UCSD-AML1 (cell line): ENCODE data around the gene ADAMTS3.
A peak's percentile ranks its signal among the peaks of the same experiment; 100 is the strongest.

Experiments
- DNase-seq: peaks from one replicate; lab custom pipeline; 2025; ENCODE audit not compliant: unreplicated experiment; lab: John Stamatoyannopoulos, UW

Gene ADAMTS3

DNA sequence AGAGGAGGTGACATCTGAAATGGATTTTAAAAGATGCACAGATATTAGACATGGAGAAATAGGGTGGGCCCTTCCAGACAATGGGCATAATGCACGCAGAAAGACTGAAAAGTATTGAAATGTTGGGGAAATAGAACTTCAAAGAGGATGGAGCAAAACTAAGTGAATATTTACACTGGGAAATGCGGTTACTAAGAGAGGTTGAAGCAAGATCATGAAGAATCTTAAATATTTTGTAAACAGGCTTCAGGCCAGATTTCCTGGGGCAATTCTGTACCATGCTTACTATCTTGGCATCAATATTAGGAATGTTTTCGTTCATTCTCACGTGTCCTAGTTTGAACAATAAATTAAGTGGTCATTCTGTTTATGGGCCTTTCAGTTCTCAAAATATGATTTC, 216.3 kb downstream of the ADAMTS3 start:
- no peak for DNase-seq

DNA sequence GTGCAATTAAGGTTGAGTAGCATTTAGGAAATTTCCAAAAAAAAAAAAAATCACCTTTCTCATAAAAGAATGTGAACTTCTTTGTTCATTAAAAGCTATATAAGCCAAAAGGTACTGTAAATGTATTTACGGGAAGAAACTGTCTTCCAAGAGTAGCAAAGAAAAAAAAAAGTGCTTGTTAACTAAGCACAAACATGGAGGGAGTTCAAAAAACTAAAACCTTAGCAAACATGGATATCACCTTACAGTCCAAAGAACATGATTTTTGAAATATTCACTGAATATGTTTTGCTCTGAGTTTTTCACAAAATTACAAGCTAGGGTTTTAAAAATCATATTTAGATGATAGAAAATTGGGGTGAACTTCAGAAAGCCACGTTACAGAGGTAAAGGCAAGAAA, 217.5 kb downstream of the ADAMTS3 start:
- DNase-seq = no peak

DNA sequence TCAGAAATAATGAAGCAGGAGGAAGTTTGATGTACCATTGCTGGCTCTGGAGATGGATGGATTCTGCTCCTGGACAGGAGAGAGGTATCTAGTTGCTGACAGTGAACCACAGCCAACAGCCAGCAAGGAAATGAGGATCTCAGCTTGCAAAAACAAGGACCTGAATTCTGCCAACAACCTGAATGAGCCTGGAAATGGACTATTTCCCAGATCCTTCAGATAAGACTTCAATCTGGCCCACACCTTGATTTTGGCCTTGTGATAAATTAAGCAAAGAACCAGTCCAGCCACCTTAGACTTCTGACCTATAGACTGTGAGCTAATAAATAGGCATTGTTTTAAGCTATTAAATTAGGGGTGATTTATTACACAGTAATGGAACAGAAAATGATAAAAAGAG, 220.3 kb downstream of the ADAMTS3 start:
- no peak for DNase-seq

DNA sequence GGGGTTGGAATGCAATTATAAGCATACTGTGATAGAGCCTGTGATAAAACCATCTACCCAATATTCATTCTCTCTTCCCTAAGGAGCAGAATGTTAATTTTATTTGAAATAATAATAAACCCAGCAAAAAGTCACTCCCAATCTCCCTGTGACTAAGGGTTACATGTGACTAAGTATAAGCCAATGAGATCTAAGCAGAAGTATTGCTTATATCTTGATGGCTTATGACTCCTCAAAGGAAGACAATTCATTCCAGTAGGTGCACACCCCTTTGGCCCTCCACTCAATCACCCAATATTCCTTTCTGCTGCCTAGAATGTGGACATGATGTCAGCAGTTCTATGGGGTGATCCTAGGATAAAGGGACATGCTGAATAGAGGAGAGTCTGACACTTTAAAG, 224.6 kb downstream of the ADAMTS3 start:
- DNase-seq = no peak

DNA sequence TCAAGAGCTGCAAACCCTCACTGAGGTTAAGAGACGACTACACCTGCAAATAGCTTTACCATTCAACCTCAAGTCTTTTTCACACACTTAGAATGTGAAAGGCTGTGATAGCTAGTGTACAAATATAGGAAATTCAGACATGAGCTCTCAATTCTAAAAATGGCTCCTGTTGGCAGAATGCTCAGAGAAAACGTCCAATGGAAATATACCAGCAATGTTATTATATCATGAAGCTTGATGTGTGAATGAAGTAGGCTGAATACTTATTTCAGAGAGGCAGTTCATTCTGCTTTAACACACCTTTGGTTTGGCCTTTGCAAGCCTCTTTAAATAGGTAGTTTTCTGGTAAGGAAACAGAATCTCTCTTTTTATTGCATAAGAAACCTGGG, 227.6 kb downstream of the ADAMTS3 start:
- no peak for DNase-seq

DNA sequence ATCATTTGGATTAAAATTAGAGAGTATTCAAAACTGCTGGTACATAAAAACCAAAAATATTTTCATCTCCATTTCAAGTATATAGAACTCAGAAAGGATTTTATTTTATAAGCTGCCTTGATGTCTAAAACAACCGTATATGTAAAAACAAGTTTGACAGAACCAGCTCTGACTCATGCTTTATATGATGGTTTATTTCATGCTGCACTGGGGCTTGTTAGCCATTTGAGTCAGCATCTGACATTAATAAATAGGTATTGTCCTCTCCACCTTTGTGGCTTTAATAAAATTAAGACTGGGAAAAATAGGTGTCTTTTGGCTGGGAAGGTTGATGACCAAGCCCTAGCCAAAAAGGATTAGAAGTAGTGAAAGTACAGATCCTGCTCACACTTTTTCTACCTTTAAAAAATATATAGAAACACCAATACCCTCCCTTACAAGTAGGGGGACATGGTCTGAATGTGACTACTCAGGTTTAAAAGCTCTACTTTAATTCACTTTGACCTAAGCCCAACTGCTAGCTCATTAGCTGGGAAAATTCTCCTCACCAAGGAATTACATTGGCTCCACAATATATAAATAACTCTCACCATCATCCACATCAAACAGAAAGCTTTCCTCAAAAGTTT, 228.1 kb downstream of the ADAMTS3 start:
- no peak for DNase-seq

DNA sequence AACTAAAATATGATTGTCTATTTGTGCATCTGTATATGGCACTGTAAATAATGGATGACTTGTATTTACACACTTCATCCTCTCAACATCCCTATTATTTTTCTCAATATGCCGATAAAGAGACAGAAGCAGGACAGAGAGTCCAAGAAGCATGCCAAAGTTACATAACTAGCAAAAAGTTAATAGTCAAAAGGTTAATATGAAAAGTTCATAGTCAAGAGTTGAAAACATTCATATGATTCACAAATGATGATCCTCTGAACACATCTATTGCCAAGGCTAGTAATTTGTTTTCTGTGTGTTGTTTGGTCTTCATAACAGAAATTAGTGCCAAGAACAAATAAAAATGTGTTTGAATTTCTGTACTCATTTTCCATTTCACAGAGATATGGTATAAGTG, 231.0 kb downstream of the ADAMTS3 start:
- no peak for DNase-seq

DNA sequence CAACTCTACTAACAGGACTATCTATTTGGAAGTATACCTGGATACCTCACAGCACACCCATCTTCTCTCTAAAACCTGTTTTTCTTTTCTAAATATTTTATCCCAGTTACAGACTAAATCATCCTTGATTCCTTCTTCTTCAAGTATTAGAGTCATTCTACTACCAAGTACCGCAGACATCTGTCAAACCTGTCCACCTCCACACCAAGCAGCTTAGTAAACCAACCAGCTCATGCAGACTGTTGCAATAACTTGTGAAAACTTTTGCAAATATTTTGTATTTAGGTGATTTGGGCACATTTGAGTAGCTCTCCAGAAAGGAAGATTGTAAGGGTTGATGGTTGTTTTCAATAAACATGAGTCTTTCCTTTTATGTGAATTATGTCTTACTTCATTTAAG, 238.6 kb downstream of the ADAMTS3 start:
- DNase-seq = no peak

DNA sequence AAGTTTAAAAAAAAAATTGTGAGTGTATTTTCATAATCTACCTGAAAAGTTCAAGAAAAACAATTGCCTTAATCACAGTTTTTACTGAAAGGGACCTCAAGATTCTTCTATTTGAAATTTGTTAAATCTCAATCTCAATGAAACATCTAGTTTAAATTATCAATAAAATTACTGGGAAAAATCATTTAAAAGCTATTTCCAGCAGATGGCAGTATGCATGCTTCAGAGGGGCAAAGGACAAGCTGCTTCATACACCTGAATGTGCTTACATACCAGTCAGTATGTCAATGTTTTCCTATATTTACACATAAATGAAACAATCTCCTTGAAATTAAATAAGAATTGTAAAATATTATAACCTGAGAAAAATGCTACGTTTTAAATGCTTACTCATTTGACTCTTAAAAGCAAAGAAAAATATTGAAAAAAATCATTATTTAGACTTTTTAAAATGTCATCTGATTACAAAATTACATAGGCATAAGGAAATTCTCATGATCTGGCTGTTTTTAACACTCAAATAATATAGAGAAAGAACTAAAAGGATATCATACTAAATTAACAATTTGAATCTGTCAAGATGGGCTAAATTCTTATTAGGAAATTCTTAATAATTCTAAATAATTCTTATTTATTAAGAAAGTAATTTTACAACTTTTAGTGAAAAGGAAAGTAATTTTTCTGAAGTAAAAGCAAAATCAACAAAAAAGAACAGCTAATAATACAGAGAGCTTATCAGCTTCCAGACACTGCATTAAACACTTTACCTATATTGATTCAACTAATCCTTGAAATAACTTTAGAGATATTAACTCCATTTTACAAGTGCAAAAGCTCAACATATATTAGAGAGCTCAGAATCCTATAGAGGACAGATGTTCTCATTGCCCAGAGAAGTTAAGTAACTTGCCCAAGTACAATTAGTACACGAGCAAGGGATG, 242.1 kb downstream of the ADAMTS3 start:
- no peak for DNase-seq

DNA sequence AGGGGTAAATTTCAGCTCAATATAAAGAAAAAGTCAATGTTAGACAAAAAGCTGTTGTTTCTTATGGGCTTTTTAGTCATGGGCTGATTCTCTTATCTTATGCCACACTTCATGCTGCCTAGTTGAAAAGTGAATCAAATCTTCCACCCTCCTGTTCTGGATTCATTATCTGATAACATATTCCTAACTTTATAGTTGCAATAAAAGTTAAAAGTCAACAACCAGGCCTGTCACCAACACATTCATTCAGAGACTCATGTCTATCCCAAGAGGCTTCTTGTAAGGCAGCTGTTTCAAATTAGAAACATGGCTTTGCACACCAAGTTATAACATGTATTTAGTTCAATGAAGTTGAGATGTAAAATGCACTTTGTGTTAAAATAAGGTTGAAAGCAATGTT, 243.8 kb downstream of the ADAMTS3 start:
- DNase-seq = no peak

DNA sequence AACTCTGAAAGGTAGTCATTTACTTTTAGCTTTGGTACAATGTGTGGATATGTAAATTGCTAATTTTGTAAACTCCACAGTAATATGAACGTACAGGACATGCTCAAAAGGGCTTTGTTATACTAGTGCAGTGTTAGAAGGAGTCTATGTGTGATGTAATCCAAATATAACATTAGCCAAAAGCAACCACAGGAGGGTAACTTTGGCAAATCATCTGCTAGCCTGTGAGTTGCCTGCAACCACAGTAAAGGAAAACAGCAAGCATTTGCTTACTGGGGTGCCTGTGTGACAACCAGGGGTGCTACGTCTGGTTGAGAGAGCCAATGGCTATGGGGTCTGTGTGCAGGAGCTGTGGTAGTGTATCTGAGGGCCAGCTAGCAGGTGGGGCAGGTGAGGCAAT, 245.8 kb downstream of the ADAMTS3 start:
- no peak for DNase-seq

DNA sequence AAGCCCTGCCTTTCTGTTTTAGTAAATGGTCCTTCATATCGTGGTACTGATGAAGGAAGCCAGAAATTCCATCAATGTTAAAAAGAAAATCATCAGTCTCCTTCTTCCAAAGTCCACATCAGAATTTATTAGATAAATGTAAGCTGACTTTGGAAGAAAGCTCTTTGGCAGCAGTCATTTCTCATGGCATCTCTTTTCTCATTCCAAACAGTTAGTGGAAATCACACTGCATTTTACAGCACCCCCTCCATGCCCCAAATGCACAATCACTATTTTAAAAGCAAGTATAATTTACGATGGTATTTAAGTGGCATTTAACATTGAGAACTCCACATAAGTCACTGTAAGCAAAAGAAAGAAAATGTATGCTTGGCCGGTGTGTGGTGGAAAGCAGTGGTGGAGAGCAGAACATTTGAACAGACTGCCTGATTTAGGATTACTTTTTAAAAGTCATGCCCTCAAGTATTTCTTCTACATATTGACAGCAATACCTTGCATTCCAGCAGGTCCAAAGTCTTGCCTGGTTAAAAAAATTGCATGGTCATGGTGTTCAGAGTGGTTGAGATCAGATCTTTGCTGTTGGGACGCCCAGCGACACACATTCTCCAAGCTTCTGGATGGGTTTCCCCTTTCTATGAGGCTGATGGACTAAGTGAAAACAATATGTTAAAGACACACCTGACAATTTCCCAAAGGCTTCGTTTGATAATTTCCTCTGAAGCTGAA, 248.6 kb downstream of the ADAMTS3 start:
- DNase-seq = no peak

DNA sequence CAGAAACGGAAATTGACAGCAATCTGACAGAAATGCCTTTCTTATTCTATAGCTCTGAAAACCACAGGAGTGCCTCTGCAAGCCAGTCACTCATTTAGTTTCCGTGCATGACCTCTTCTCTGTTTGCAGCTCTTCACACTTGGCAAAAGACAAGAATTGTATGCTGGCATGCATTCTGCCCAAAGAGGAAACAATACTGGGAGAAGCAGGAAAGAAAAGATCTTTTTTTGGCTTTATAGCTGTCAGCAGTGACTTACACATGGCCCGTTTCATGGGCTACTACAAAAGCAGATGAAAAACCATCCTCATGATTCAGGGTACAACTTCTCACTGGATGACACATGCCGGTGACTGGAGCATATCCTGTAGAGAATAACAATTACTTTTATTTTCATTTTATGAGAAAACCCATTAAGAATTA, 249.4 kb downstream of the ADAMTS3 start:
- DNase-seq = peak; percentile 10

DNA sequence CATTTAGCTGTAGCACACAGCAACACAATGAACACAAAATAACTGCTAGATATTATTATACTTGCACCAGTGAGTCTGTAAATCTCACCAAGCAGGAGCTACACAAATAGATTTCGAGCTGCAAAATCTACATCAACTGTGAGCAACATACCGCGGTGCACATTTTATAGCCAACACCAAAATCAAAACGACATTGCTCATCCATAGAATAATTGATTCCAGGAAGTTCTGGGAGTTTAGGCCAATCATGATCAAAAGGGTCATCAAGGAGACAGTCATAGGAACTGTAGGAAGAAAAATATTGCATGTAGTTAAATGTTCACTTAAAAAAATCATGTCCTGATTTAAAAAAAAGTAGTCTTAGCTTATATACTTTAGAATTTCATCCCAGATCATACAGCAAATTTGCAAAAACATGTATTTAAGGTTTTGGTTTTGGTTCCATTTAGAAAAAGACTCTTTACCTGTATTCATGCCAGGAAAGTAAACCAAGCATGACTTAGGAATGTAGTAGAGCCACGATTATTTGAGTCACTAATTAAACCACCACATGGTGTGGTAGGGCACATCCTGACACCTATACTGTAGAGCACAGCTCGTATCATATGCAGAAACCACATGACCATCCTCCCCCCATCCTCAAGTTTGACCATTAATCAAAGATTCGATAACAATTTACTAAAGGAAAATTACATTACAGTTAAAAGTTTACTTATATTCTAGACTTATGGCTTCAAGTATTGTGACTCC, 250.4 kb downstream of the ADAMTS3 start:
- DNase-seq = no peak

DNA sequence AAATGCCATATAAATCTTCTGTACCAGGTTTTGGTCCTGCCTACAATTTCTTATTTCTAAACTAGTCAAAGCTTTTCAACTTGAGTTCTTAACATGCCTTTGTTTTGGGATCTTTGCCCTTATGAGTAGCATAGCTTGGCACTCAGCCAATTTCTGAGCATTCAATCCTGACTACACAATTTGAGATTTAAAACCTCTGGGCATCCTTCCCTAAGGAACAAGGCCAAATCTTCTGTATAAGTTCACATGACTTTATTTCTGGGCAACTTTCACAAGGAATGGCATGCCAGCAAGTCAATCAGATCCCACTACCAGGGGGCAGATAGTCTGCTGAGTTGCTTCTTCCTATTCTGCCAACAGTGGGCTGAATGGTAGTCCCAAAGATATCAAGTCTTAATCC, 254.2 kb downstream of the ADAMTS3 start:
- no peak for DNase-seq

DNA sequence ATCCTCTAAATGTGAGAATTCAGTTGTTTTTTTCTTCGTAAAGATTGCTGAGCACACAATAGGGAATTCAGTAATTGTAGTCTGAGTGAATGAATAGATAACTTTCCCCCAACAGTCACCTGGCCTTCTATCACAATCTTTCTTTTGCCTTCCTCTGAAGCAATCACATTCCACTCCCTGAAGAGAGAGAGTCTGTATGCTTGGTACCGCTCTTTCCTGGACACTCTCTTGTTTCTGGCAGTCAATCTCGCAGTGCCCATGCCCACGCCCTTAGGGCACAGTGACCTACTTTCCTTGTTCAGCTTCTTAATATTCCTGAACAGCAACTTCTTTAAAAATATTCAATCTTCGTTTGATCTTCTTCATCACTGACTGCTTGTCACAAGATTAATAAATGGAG, 255.9 kb downstream of the ADAMTS3 start:
- no peak for DNase-seq

DNA sequence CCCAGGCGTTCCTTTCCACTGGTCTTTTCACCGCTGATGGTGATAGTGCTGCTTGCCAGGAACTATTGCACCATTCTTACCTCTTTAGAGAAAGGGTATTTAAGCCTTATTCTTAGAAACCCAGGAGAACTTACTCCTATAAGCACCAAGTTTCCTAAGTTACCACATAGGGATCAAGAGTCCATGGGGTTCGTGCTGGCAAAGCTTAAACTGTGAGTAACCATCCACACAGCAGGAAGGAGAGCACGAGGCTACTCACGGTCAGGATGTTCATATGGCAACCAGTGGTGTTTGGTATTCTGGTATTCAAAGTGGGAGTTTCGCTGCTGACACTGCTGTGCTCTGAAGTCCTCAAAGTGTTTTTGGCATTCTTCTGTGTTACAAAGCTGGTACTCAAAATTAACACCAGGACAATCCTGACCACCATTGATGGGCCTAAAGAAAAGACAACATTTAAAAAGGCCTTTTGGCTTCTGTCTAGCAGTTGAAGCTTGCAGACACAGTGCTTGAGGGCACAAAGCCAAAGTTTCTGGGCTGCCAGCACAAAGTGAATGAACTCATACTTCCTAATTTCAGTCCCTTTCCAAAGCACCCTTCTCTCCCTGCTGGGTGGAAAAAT, 256.9 kb downstream of the ADAMTS3 start:
- DNase-seq = no peak

DNA sequence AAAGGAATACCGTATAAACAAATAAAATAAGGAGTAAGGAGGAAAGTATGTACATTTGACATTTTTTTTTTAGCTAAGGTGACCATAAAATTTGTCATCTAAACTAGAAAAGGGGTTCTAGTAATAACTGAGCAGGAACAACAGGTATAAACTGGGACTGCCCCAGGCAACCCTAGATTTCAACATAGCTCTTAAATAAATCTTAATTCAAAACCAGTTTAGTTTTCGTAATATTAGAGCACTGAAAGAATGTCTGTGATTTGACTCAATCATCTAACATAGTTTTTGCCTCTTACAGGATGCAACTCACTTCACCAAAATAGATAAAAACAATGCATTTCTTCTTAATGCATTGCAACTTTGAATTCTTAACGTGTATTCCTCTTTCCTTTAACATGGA, 257.7 kb downstream of the ADAMTS3 start:
- DNase-seq = no peak

DNA sequence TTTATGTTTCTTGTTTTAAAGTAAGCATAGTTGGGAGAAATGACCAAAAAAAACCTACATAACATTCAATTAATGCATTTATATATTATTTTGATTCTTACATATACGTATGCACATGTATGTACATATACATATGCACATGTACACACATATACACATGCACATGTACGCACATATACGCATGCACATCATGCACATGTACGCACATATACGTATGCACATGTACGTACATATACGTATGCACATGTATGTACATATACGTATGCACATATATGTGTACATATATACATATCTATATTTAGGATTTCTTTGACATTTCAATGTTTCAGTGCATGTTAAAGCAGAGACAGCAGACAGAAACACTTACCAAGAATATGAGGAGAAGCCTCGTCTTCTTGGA, 263.4 kb downstream of the ADAMTS3 start:
- DNase-seq = no peak

DNA sequence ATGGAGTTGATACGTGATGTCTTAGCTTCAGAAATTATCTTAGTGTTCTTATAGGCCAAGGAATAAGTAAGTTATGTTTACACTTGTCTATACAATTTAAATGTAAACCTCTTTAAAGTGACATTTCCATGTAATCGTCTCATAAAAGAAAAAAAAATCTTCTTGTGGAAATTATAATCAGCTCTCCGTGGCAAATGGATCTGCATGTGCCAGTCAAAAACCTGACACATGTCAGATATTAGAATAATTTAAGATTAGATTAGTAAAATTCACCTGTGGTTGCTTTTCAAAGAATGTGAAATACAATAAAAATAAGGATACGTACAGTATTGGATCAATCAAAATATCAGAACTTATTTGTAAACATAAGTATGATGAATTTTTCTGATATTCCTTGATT, 263.9 kb downstream of the ADAMTS3 start:
- no peak for DNase-seq
